NT2/D1 (cell line): ENCODE results near the gene CLDND1.

Source experiments
- DNase-seq: peaks from one replicate; pipeline ENCODE4 v3.0.0-alpha.2; 2011; ENCODE audit warnings: low read depth, low spot score
- H3K27me3 ChIP-seq: 2 replicates; pipeline ENCODE4 v1.6.0; 2011; ENCODE audit warnings: mild to moderate bottlenecking; ENCODE audit not compliant: insufficient read length, insufficient read depth
- H3K36me3 ChIP-seq: 2 replicates; pipeline ENCODE4 v1.6.1; 2011; ENCODE audit warnings: mild to moderate bottlenecking, low read length, mixed read lengths; ENCODE audit not compliant: insufficient read depth, insufficient read length
- H3K4me1 ChIP-seq: 2 replicates; pipeline ENCODE4 v1.5.1; 2011; ENCODE audit not compliant: insufficient read depth, insufficient read length
- H3K4me3 ChIP-seq: 2 replicates; pipeline ENCODE4 v1.5.1; 2011; ENCODE audit warnings: low read depth; ENCODE audit not compliant: insufficient read length
- H3K9ac ChIP-seq: 2 replicates; pipeline ENCODE4 v1.6.0; 2011; ENCODE audit warnings: low read depth; ENCODE audit not compliant: insufficient read length
- H3K9me3 ChIP-seq: 2 replicates; pipeline ENCODE4 v1.5.1; 2011; ENCODE audit warnings: mild to moderate bottlenecking, low read length; ENCODE audit not compliant: insufficient read depth
- SUZ12 ChIP-seq: IDR thresholded peaks from 2 replicates; pipeline ENCODE4 v1.6.1; 2011; ENCODE audit not compliant: insufficient read length, insufficient read depth; ENCODE audit errors: extremely low read depth
- YY1 ChIP-seq: IDR thresholded peaks from 2 replicates; pipeline ENCODE4 v1.6.1; 2011; ENCODE audit not compliant: insufficient read length, insufficient read depth
- ZNF274 ChIP-seq: IDR thresholded peaks from 2 replicates; pipeline ENCODE4 v1.6.1; 2011; ENCODE audit warnings: mild to moderate bottlenecking, low read depth, low read length

CLDND1 gene

GRCh38 chr3:98556164-98557130 lies 33.7 kb upstream of the CLDND1 start:
- Histone ChIP-seq H3K9ac (no peak overlapping the region), H3K9me3 (no peaks in the 10 kb centered on the region), H3K4me1 (no peaks in the 10 kb centered on the region), H3K36me3 (no peaks in the 10 kb centered on the region), H3K4me3 (no peak overlapping the region), H3K27me3 (no peaks in the 10 kb centered on the region)
- TF ChIP-seq SUZ12 = no peak
- no peak for TF ChIP-seq ZNF274
- TF ChIP-seq YY1 = no peak
- no peak for DNase-seq

DNA sequence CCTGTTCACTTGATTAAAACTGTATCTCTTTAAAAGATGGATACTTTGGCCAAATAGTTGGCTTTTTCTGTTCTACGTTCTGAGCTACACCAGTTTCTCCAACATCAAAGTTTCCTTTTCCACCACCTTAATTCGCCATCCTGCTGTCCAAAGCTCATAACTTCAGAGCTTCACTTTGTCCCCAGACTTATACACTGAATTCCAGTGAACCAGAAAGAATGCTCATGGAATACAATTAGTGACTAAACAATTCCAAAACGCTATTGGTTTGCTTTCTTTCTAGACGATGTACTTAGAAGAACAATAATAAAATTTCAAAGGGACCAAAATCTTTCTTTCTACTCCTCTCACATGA lies 32.3 kb upstream of the CLDND1 start:
- no peak overlapping the region for H3K4me3 ChIP-seq
- no peak for TF ChIP-seq SUZ12
- no peak for TF ChIP-seq ZNF274
- no peak for TF ChIP-seq YY1
- H3K27me3 ChIP-seq = no peaks in the 10 kb centered on the region
- no peaks in the 10 kb centered on the region for H3K4me1 ChIP-seq
- DNase-seq = no peak
- no peaks in the 10 kb centered on the region for H3K36me3 ChIP-seq
- H3K9ac ChIP-seq = no peak overlapping the region
- no peaks in the 10 kb centered on the region for H3K9me3 ChIP-seq

DNA sequence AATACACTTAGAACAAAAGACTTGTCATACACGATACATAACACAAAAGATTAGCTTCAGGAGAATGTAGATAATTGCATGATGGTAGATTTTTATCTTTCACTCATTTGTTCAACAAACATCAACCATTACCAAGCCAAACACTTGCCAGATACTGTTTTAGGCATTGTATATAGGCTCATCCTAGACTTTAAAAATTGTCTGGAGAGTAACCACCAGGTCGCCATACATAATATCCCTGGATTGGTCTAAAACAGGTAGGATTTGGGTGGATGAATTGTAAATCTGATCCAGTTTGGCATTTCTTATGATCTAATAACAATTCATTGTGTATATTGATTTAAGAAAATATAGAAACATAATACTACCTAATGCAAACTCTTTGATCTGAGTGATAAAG lies 31.9 kb upstream of the CLDND1 start:
- no peak for TF ChIP-seq SUZ12
- no peak for TF ChIP-seq YY1
- TF ChIP-seq ZNF274 = no peak
- no peaks in the 10 kb centered on the region for H3K4me1 ChIP-seq
- H3K27me3 ChIP-seq = no peaks in the 10 kb centered on the region
- H3K36me3 ChIP-seq = no peaks in the 10 kb centered on the region
- no peak for DNase-seq
- no peak overlapping the region for H3K9ac ChIP-seq
- no peaks in the 10 kb centered on the region for H3K9me3 ChIP-seq
- H3K4me3 ChIP-seq = no peak overlapping the region

DNA sequence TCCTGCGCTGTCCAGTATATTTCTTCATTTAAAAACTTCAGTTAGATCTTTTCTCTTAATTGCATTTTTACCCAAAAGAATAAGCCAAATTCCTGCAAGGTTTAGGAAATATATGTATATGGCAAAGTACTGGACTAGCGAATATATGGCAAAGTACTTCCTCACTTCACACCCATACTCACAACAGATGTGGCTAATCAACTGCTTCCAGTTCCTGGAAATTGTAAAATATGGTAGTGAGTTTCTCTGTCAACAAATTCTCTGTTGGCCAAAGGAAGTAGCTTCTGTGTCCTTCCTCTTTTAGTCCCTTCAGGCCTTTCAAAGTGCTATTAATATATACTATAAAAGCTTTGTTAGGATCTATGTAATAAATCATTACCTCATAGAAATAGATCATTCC lies 31.1 kb upstream of the CLDND1 start:
- Histone ChIP-seq H3K4me1 (no peaks in the 10 kb centered on the region), H3K4me3 (no peak overlapping the region), H3K27me3 (no peaks in the 10 kb centered on the region), H3K36me3 (no peaks in the 10 kb centered on the region), H3K9ac (no peak overlapping the region), H3K9me3 (no peaks in the 10 kb centered on the region)
- no peak for DNase-seq
- no peak for TF ChIP-seq YY1
- no peak for TF ChIP-seq SUZ12
- no peak for TF ChIP-seq ZNF274

- Histone ChIP-seq H3K9me3 (no peaks in the 10 kb centered on the region), H3K4me1 (no peaks in the 10 kb centered on the region), H3K27me3 (no peaks in the 10 kb centered on the region), H3K4me3 (no peak overlapping the region), H3K9ac (no peak overlapping the region), H3K36me3 (no peaks in the 10 kb centered on the region)
- DNase-seq = no peak
- TF ChIP-seq ZNF274 (no peak), SUZ12 (no peak), YY1 (no peak)
Measured at GRCh38 chr3:98553021-98553563, 30.4 kb upstream of the CLDND1 start.

- DNase-seq = no peak
- H3K4me1 ChIP-seq = no peaks in the 10 kb centered on the region
- no peak overlapping the region for H3K9ac ChIP-seq
- no peaks in the 10 kb centered on the region for H3K27me3 ChIP-seq
- no peak overlapping the region for H3K4me3 ChIP-seq
- no peak for TF ChIP-seq YY1
- no peak for TF ChIP-seq SUZ12
- no peak for TF ChIP-seq ZNF274
- no peaks in the 10 kb centered on the region for H3K36me3 ChIP-seq
- H3K9me3 ChIP-seq = no peaks in the 10 kb centered on the region
Measured at GRCh38 chr3:98552232-98553020, 29.7 kb upstream of the CLDND1 start.

GRCh38 chr3:98551754-98552153 lies 29.1 kb upstream of the CLDND1 start:
- DNase-seq = no peak
- no peak for TF ChIP-seq ZNF274
- no peak for TF ChIP-seq YY1
- TF ChIP-seq SUZ12 = no peak
- Histone ChIP-seq H3K4me1 (no peaks in the 10 kb centered on the region), H3K9ac (no peak overlapping the region), H3K4me3 (no peak overlapping the region), H3K27me3 (no peaks in the 10 kb centered on the region), H3K36me3 (no peaks in the 10 kb centered on the region), H3K9me3 (no peaks in the 10 kb centered on the region)
